Midbrain (tissue), 1 donor: Measurements from ENCODE around the gene KRTAP10-12.

Experiments
- DNase-seq: peaks from one replicate; lab custom pipeline; 2025; lab: John Stamatoyannopoulos, UW

KRTAP10-12 gene

DNA sequence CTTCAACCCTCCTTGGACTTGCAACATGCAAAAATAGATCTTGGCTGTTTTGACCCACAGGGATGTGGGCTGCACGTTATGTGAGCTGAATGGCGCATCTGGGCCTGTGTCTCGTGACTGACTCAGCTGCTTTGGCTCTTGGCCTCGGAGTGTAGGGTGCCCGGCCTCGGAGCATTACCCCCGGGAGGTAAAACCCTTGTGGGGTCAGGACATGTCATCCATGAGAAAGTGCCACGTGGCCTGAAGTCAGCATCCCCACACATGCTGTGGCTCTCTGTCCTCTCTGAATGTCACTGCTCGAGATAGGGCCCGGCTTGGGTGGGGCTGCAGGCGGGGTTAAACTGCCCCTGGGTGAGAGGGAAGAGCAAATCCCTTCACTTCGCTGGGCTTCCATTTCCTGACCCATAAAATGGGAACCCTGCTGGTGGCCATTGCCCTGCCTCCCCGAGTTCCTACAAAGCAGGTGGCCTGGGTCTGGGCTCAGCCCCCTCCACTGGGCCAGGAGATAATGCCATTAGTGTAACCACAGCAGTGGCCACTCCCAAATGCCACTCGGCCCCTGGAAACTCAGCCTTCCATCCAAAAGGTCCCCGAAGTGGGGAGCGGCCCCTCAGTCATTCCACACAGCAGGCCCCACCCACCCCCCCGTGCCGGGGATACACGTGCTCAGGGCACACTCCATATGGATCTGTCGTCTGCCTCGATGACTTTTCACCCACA, 37.2 kb downstream of the KRTAP10-12 start:
- no peak for DNase-seq

DNA sequence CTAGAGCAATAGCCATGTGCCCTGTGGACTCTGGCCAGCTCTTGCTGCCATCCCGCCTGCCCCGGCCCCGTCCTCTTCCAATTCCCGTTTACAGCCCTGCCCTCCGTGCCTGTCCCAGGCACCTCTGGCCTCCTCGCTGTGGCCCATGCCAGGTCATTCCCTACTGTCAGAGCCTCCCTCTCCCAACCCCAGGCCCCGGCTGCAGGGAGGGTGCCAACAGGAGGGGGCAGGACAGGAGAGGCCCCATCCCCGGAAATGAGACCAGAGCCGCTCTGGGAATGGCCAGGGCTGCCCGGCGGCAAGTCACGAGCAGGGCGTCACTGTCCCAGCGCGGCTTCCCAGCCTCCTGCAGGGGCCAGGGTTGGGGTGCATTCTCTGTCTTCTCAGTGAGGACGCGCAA, 37.9 kb downstream of the KRTAP10-12 start:
- DNase-seq: no peak

- no peak for DNase-seq
Measured at GRCh38 chr21:44735821-44736220, 38.8 kb downstream of the KRTAP10-12 start.

DNA sequence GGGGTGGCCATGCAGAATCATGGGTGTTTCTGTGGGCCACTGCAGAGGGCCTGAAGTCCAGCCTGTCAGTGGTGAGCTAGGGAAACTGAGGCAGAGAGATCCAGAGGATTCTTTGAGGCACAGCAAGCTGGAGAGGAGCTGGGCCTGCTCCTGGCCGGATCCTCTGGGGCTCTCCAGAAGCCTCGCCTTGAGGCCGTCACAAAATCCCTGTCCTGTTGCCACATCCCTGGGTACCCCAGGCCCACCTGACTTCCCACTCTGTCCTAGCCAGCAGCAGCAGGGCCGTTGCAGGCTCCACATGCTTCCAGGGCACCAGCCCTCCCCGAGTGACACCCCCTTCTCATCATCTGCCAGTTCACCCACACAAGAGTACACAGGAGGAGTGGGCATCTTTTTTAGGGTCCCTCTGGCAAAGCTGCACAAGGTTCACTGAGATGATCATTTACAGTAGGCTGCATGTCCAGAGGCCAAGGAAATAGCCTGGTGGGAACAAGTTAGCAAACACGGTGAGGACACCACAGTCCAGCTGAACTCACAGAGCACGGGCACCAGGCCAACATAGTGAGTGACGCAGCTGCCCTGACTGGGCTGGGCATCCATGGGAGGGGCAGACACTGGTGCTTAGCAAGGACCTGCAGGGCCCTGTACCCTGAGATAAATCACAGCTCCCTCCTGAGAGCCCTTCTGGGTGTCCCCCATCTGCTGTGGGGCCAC, 39.5 kb downstream of the KRTAP10-12 start:
- DNase-seq: no peak

GRCh38 chr21:44737706-44738354, 40.9 kb downstream of the KRTAP10-12 start:
- no peak for DNase-seq

- no peak for DNase-seq
Measured at GRCh38 chr21:44738621-44739020, 41.6 kb downstream of the KRTAP10-12 start.

DNA sequence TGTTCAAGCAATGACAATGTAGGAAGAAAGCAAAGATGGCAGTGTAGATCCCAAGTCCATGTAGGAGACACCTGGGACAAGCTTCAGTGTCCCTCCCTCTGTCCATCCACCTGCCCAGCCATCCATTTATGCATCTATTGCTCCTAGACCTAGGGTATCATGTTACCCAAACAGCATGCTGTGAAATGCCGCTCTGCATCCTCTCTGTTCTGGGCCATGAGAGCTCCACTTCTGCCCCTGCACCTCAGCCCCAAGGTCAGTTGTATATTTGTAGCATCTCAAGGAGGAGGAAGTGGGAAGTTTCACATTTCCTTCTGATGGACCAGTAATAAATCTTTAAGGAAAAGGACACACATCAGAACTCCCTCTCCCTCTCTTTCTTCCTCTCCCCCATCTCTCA, 42.3 kb downstream of the KRTAP10-12 start:
- no peak for DNase-seq

- no peak for DNase-seq
Measured at GRCh38 chr21:44740742-44741141, 43.8 kb downstream of the KRTAP10-12 start.

DNA sequence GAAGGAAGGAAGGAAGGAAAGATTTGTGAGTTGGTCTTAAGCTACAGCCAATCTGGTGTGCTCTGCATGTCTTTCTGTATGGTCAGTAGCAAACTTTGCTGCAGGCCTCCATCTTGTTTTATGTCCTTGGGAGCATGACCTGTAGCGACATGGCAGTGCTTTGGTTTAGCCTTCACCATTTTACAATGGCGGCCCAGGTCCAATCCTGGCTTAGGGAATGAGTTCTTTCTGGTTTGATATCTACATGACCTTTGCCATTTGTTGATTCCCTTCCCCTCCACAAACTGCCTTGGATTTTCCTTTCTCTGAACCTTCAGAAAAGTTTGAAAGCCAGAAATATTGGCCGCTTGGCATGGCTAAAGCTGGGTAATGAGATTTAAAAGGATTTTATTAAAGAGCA, 44.9 kb downstream of the KRTAP10-12 start:
- no peak for DNase-seq

- no peak for DNase-seq
Measured at GRCh38 chr21:44742418-44743153, 45.6 kb downstream of the KRTAP10-12 start.
